HG03469 (cell line): ENCODE measurements around the gene ENPP7.
"Not testable (repeated sequence)": the region's sequence is repeated elsewhere in the genome, so short reads cannot be mapped to it uniquely, and the experiment has no call there.

Experiments used
- ATAC-seq: cut with Tn5 transposase; IDR thresholded peaks from one replicate; pipeline ENCODE4 v1.9.1; 2021; ENCODE audit warnings: mild to moderate bottlenecking, moderate library complexity, moderate number of reproducible peaks; ENCODE audit not compliant: unreplicated experiment

The ENPP7 gene

GRCh38 chr17:79748295-79749099 is 17.8 kb downstream of the ENPP7 start:
- no peak for ATAC-seq

GRCh38 chr17:79749156-79749815 is 18.5 kb downstream of the ENPP7 start:
- ATAC-seq = no peak

GRCh38 chr17:79749958-79750357 is 19.2 kb downstream of the ENPP7 start:
- no peak for ATAC-seq

GRCh38 chr17:79750650-79751545 is 20.2 kb downstream of the ENPP7 start:
- ATAC-seq = no peak

- no peak for ATAC-seq
Observed at GRCh38 chr17:79752175-79752574, 21.4 kb downstream of the ENPP7 start.

GRCh38 chr17:79754370-79754769 is 23.6 kb downstream of the ENPP7 start:
- ATAC-seq = no peak

GRCh38 chr17:79754903-79755302 is 24.2 kb downstream of the ENPP7 start:
- ATAC-seq = not testable (repeated sequence)

- no peak for ATAC-seq
Observed at GRCh38 chr17:79755591-79755990, 24.8 kb downstream of the ENPP7 start.

GRCh38 chr17:79757140-79757745 is 26.5 kb downstream of the ENPP7 start:
- no peak for ATAC-seq

- ATAC-seq = no peak
Observed at GRCh38 chr17:79758271-79758670, 27.5 kb downstream of the ENPP7 start.

- ATAC-seq = no peak
Observed at GRCh38 chr17:79760197-79760906, 29.6 kb downstream of the ENPP7 start.

GRCh38 chr17:79761894-79762589 is 31.3 kb downstream of the ENPP7 start:
- ATAC-seq = no peak

- no peak for ATAC-seq
Observed at GRCh38 chr17:79765708-79766107, 35.0 kb downstream of the ENPP7 start.

GRCh38 chr17:79769570-79770506 is 39.1 kb downstream of the ENPP7 start:
- no peak for ATAC-seq

- no peak for ATAC-seq
Observed at GRCh38 chr17:79771276-79771675, 40.5 kb downstream of the ENPP7 start.

- ATAC-seq = not testable (repeated sequence)
Observed at GRCh38 chr17:79772726-79773125, 42.0 kb downstream of the ENPP7 start.

GRCh38 chr17:79774561-79774975 is 43.8 kb downstream of the ENPP7 start:
- ATAC-seq = no peak

- no peak for ATAC-seq
Observed at GRCh38 chr17:79775632-79776031, 44.9 kb downstream of the ENPP7 start.
